Activated CD8-positive, alpha-beta memory T cell treated with anti-CD3 and anti-CD28 coated beads for 36 hours (primary cell): ENCODE measurements around the gene EPB41L4A. TPM values are rescaled to one million over a fixed set of nuclear protein-coding genes. Genes with fewer than 3 reads are reported as not detected.
"Not testable (repeated sequence)": the region's sequence is repeated elsewhere in the genome, so short reads cannot be mapped to it uniquely, and the experiment has no call there.

Source experiments
- CTCF ChIA-PET: fragments of 350-600 bp; sonication (Branson Sonifier 250); formaldehyde crosslinking; loops from one replicate; lab custom pipeline; 2021; ENCODE audit warnings: antibody characterized with exemption; lab: Charles Lee
- POLR2A ChIA-PET: fragments of 350-600 bp; sonication (Branson Sonifier 250); formaldehyde crosslinking; loops from one replicate; lab custom pipeline; 2021; ENCODE audit warnings: antibody characterized with exemption; lab: Charles Lee
- total RNA-seq, 2 experiments: library from RNA; stranded (reverse); gene quantifications; one replicate each; pipeline ENCODE4 v1.2.3, GENCODE V29; 2021

EPB41L4A gene
- total RNA-seq, 2 experiments from 2014 or later = 0.04 to 0.13 TPM

DNA sequence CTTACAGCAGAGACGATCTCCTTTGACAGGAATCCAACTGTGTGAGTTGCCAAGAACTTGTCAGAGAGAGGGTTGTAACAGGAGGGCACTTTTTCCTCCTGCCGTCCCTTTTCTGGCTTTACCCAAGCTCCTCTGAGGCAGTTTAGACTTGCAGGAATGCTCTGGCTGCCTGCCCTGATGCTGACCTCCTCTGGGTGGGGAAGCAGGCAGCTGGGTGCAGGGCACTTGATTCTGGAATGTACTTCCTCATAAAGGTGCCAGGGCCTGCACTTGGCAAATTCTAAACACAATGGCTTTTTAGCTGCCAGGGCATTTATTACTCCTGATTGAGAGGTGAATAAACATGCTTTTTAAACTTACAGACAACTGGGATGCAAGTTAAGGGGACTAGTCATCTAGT is 190.4 kb downstream of the EPB41L4A start:
- CTCF ChIA-PET = interaction anchor here (1.3 kb wide), 1 partner anchor 191 kb away, joined by 4 read pairs; no protein-coding TSS in a partner anchor

DNA sequence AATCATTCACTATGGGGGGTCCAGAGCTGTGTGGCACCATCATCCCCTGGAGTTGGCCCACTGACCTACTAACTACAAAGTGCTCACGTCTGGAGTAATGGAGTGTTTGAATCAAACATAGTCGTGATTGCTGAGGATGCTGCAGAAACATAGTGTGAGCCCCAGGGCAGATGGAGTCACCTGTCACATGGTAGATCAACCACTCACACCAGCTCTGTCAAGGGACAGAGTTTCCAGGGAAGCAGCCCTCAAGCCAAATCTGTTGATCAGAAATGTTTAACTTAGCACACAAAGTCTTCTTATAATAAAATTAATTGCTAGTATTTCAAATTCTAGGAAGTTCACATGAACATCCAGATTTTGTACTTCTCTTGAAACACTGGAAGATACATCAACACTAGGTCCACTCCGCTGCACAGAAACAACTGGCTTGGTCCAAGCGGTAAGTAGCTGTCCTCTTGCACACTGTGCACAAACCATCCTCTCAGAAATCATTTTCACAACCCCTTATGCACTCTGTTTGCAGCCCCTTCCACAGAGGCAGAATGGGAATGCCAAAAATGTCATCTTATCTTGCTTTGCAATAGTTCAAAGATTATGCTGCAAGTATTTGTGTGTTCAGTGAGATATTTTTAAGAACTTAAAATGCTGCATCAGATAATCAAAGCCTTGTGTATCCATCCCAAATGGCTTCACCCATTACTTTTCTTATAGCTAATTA is 191.0 kb downstream of the EPB41L4A start:
- CTCF ChIA-PET = interaction anchor here (1.3 kb wide), 1 partner anchor 192 kb away, joined by 4 read pairs; no protein-coding TSS in a partner anchor
- POLR2A ChIA-PET = no interaction called here

More for the DNA sequence above, 190.4 kb downstream of the EPB41L4A start:
- POLR2A ChIA-PET = no interaction called here

DNA sequence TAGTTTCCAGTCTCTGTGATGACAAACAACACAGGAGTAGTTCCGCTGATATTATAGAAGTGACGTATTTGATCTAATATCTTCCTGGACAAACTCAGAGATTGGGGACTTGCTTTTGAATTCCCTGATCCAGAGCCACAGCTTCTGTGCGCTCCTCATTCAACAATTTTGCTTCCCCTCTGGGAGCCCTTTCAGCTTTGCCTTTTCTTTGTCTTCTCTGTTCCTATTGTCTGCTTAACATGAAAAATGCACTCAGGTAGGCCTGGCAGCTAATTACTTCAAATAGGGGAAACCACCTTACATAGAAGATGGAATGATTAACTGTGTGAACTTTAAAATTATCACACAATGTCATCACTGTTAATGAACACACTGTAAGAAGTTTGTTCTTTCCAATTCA is 192.9 kb downstream of the EPB41L4A start:
- POLR2A ChIA-PET = no interaction called here
- CTCF ChIA-PET = no interaction called here

DNA sequence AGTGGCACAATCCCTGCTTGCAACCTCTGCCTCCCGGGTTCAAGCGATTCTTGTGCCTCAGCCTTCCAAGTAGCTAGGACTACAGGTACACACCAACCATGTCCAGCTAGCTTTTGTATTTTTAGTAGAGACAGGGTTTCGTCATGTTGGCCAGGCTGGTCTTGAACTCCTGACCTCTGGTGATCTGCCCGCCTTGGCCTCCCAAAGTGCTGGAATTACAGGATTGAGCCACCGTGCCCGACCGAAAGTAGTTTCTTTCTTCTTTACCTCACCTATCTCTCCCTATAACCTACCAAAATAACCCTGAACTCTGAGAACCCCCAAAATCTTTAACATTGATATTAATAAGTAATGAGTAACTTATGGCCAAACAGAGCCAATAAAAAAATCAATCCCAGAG is 196.1 kb downstream of the EPB41L4A start:
- CTCF ChIA-PET = interaction anchor here (0.7 kb wide), 1 partner anchor 252 kb away, joined by 3 read pairs; no protein-coding TSS in a partner anchor
- POLR2A ChIA-PET = not testable (repeated sequence)

DNA sequence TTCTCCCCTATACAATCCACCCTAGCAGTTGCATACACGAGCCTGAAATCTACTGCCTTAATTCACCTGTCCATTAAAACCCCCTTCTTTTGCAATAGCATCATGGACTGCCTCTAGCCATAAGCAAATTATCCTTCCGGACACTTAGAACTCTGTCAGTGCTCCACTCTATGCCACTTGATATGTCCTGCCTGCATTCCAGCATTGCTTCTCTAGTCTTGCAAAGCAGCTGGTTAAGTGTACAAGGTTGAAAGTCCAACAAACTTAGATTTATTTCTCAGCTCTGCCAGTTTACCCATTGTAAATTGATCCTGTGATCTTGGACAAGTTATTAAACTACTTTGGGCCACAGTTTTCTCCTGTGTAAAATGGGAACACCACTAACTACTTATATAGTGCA is 197.9 kb downstream of the EPB41L4A start:
- ChIA-PET CTCF (interaction anchor here (1.4 kb wide), 1 partner anchor 10 kb away, joined by 3 read pairs; no protein-coding TSS in a partner anchor), POLR2A (no interaction called here)

DNA sequence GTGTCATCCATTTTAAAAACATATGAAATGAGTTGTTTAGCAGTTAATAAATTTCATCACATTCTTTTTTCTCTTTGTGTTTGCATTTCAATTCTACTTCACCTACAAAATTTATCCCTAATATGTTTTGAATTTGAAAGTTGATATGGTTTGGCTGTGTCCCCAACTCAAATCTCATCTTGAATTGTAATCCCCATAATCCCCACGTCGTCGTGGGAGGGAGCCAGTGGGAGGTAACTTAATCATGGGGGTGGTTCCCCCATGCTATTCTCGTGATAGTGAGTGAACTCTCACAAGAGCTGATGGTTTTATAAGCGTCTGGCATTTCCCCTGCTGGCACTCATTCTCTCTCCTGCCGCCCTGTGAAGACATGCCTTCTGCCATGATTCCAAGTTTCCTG is 200.1 kb downstream of the EPB41L4A start:
- CTCF ChIA-PET = no interaction called here
- POLR2A ChIA-PET = no interaction called here

DNA sequence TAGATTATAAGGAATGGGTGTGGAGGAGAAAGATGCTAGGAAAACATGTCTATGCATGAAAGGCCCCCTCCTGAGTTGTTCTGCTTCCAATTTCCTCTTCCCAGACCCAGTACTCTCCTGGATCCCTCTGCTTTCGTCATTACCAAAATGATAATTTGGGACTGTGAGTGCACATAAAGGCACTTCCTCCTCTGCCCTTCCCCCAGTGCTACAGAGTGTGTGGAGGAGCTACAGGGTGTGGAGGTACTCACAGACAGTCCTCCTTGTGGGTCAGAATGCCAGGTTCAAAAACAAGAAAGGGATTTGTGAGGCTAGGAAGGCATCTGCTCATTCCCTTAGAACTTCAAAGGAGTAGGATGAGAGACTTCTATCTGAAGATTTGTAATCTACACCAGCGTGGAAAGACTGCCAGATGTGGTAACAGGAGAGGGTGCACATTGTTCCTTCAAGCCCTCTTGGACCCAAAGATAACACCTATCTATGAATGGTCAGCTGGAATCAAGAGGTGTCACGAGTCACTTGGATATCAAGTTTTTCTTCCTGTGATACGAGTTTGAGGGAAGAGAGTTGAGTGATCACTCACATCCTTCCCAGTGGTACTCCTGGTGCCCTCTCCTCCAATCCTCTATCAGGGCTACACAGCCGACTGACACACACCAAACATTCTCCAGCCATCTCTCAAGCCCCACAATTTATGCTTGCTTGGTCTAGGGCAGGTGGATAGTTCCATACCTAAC is 201.1 kb downstream of the EPB41L4A start:
- ChIA-PET CTCF (interaction anchor here (1.6 kb wide), 1 partner anchor 539 kb away, joined by 5 read pairs; no protein-coding TSS in a partner anchor), POLR2A (no interaction called here)

DNA sequence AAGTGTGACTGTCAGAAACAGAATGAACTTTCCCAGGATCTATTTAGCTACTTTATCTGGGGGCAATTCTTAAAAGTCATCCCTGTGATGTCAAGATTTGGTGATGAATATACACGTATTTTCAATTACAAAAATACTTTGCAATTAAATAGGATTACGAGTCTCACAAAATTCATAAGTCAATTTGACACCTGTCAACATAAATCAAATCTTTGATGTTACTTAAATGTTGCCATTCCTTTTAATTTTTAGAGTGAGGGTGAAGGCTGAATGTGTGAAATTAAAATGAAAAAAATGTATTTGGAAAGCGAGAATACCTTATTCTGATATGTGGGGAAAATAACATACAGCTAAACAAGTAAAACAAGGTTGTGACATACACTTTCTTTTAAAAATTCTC is 202.9 kb downstream of the EPB41L4A start:
- ChIA-PET CTCF (interaction anchor here (1.6 kb wide), 1 partner anchor 541 kb away, joined by 5 read pairs; no protein-coding TSS in a partner anchor), POLR2A (no interaction called here)

DNA sequence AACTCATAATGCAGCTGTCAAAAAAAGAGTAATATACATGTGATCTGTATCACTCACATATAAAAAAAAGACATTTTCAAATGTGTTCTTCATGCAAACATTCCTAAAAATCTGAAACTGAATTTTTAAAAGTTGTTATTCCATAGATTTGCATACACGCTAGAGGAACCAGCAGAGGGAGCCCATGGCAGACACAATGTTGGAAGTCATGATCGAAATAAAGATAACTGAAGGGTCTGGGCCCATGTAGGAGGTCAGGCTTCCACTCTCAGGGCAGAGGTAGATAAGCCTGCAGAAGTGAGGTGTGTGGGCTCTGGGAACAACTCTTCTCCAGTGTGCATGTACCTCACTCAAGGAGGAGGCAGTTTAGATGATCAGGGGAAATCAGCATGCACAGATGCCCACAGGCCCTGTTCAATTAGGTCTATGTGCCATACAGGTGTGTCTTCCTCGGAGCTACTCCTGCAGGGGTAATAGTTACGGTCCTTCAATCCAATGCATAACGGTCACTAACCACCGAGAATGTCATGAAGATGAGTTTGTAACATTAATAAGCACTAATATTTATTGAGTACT is 208.6 kb downstream of the EPB41L4A start:
- ChIA-PET CTCF (no interaction called here), POLR2A (no interaction called here)

DNA sequence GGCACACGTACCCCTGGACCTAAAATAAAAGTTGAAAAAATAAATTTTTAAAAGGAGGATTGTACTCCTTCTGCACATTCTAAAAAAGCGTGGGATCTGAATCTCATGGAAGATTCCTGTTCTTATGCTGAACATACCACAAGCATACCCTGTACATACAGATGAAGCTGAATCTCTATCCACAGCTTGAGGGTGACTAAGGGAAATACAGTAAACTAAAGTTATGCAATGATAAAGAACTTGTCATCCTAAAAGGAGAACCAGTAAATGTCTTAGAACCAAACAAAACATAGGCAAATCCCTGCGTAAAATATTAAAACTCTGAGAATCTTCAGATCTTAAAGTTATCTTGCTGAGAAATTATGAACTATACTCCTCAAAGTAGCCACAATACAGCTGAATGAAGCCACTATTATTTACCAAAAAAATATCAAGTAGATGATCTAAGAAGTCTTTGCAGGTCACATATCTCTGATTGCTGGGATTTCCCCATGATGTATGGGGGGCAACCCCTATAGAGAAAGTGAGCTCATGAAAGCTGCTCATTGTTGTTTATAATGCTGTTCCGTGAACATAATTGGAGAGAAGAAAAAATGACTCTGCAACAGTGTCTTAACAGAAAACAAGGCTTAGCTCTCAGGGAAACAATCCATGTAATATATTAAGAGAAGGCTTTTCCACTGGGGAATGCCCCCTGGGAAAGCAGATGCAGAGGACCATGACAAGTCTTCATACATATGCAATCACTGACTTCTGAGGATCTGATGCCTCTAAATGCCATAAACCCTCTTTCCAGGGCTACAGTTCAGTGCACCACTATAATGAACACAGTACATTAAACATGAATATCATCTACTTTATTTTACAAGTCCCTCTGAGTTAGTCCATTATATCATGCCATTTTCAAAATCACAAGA is 210.1 kb downstream of the EPB41L4A start:
- ChIA-PET CTCF (no interaction called here), POLR2A (no interaction called here)

DNA sequence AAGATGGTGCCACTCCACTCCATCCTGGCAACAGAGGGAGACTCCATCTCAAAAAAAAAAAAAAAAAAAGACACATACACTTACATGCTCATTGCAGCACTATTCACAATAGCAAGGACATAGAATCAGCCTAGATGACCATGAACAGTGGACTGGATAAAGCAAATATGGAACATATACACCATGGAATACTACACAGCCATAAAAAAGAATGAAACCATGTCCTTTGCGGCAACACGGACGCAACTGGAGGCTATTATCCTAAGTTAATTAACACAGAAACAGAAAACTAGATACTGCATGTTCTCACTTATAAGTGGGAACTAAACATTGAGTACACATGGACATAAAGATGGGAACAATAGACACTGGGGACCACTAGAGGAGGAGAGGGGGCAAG is 210.9 kb downstream of the EPB41L4A start:
- CTCF ChIA-PET, POLR2A ChIA-PET: not testable (repeated sequence)

DNA sequence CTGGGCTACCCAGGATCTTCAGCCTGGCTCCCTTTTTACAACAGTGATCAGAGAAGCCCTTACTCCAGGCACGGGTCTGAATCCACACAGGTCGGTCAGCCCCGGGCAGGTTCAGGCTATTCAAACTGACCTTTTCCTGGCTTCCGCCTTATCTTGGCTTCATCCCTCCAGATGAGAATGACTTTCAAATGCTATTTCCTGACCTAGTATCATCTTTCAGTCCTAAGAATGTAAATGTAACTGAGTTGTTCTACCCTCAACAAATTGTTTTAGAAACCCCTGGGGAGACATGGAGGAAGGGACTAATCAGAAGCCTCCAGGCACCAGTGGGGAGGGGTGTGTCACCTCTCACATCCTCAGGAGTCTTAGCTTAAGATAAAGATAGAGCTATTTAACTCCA is 213.2 kb downstream of the EPB41L4A start:
- CTCF ChIA-PET = no interaction called here
- POLR2A ChIA-PET = interaction anchor here (0.5 kb wide), 1 partner anchor 881 kb away, joined by 5 read pairs; no protein-coding TSS in a partner anchor

DNA sequence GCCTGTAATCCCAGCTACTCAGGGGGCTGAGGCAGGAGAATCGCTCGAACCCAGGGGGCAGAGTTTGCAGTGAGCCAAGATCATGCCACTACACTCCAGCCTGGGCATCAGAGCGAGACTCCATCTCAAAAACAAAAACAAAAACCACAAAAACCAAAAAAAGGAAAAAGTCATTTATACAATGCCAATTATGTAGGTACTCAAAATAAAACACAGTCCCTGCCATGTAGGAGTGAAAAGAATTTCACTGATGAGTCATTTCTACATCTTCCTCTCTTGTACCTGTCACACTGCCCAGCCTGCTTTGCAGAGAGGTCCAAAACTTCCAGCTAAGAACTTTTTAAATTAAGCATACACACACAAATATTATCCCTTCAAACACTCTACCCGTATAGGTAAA is 215.8 kb downstream of the EPB41L4A start:
- POLR2A ChIA-PET = no interaction called here
- CTCF ChIA-PET = no interaction called here

DNA sequence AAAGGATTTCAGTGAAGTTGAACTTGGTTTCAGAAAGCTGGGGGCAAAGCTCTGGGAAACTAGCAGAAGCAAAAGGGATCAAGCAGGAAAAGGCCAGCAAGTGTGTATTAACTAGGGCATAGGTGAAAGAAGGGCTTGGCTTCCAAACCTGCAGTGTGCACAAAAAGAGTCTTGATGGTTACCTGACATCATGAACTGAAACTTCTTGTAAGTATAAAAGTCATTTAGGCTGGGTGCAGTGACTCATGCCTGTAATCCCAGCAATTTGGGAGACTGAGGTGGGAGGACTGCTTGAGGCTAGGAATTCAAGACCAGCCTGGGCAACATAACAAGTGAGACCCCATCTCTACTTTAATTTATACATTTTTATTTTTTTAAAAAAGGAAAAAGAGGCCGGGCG is 216.4 kb downstream of the EPB41L4A start:
- ChIA-PET POLR2A (no interaction called here), CTCF (no interaction called here)

DNA sequence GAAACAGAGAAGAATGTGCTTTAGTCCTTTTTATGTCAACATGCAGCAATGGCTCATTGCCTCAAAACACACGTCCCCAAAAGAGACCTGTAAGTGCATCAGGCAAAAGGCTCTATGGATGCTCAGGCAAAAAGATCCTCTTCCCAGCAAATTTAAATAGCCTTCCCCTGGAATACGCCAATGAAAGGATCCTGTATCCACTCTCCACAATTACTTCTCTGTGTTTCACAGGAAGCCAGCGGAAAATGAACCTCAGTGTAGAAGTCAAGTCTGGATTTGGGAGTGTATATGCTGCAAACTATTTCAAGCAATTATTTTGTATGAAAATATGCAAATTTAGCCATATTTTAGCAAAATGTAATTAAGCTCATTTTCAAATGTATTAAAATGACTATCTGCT is 217.9 kb downstream of the EPB41L4A start:
- CTCF ChIA-PET = no interaction called here
- POLR2A ChIA-PET = no interaction called here

DNA sequence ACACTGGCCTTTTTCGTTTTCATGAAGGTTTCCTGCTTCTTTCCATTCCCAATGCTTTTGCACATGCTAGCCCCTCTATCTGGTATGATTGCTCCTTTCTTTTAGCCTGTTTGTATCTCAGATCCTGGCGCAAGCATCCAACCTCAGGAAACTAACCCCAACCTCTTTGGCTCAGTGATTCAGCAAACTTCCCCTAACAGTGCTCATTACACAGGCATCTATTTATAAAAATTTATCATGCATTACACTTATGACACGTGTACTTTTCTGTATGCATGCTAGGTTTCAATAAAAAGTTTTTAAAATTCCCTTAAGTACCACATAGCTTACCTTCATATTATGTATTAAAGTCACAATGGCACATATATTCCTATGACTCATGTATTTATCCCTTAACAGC is 218.9 kb downstream of the EPB41L4A start:
- POLR2A ChIA-PET = no interaction called here
- CTCF ChIA-PET = no interaction called here

DNA sequence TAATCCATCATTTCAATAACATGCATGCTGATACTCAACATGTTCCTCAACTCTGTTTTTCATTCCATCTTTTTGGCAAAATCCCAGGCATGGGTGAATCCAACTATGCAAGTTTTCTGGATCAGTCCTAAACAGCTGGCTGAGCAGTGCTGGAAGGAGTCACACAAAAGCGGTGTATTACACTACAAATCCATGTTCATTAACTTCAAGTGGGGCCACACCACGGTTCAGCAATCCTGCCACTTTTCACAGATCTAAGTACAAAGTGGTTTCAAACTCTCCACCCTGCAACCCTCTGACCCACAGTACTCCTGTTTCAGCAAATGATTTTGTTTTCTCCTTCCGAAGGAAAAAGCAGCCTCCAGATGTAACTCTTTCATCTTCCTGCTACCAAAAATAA is 222.5 kb downstream of the EPB41L4A start:
- ChIA-PET CTCF (no interaction called here), POLR2A (no interaction called here)

DNA sequence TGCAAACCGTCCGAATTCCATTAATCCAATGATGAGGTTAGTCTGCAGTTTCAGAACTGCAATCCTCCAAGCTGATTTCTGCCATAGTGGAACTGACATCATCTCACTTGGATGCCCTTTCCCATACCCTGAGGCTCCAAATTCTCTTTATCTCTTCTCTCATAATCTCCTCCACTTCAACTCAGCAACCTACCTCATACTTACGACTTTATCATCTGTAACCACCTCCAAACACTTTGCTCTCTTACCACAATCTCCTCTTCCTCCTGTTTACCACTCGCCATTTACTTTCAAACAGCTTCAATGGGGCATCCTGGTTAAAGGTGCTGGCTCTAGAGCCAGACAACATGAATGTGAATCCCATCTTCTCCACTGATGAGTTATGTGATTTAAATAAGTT is 223.2 kb downstream of the EPB41L4A start:
- CTCF ChIA-PET = no interaction called here
- POLR2A ChIA-PET = no interaction called here

DNA sequence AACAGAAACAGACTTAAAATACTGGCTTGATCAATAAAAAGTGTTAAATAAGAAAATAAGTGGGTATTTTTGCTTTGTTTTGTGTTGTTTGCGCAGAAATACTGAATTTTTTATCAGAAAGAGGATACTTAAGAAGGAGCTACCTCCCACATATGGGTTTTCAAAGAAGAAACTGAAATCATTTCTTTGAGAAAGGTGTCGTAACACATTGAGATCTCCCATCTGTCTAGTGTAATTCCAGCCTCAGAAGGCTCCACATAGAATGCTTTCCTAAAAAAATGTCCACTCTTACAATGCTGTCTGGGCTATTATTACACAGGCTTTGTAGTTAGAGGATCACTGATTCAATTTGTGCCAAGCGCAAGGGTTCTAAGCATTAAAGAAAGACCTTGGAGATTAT is 226.2 kb downstream of the EPB41L4A start:
- CTCF ChIA-PET = no interaction called here
- POLR2A ChIA-PET = no interaction called here
